Stimulated activated CD4-positive, alpha-beta T cell treated with anti-CD3 and anti-CD28 coated beads, Interleukin-15, amount 100 ng/mL, for 1 hour (primary cell): ENCODE measurements around the gene ADK.

Experiments
- DNase-seq, 2 donors: peaks; one replicate each; pipeline ENCODE4 v3.0.0-alpha.2; 2020; ENCODE audit warnings: low read depth in 1 of 2, low spot score in 1 of 2

ADK gene

GRCh38 chr10:74589226-74589673 is 438.2 kb downstream of the ADK start:
- DNase-seq: peak; percentile 54 to 60

- DNase-seq: no peak
Measured at GRCh38 chr10:74589851-74590250, 438.8 kb downstream of the ADK start.

- no peak for DNase-seq
Measured at GRCh38 chr10:74593470-74593869, 442.4 kb downstream of the ADK start.

DNA sequence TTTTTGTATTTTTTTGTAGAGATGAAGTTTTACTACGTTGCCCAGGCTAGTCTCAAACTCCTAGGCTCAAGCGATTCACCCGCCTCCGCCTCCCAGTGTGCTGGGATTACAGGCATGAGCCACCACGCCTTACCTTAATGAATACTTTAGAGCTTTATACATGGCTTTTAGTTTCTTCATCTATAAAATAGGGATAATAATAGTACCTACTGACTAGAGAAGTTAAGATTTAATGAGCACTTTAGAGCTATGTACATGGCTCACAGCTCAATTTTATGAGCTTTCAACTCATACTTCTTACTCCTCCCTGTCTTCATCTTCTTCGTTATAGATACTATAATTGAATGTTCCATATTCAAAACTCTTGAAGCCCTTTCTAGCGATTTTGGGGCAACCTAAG is 445.7 kb downstream of the ADK start:
- DNase-seq: no peak

- no peak for DNase-seq
Measured at GRCh38 chr10:74598891-74599566, 448.0 kb downstream of the ADK start.

GRCh38 chr10:74599672-74600071 is 448.7 kb downstream of the ADK start:
- DNase-seq: no peak

- DNase-seq: no peak
Measured at GRCh38 chr10:74600170-74600569, 449.1 kb downstream of the ADK start.

- no peak for DNase-seq
Measured at GRCh38 chr10:74602576-74602975, 451.6 kb downstream of the ADK start.

GRCh38 chr10:74610299-74610698 is 459.3 kb downstream of the ADK start:
- no peak for DNase-seq

- DNase-seq: no peak
Measured at GRCh38 chr10:74612195-74612594, 461.2 kb downstream of the ADK start.

DNA sequence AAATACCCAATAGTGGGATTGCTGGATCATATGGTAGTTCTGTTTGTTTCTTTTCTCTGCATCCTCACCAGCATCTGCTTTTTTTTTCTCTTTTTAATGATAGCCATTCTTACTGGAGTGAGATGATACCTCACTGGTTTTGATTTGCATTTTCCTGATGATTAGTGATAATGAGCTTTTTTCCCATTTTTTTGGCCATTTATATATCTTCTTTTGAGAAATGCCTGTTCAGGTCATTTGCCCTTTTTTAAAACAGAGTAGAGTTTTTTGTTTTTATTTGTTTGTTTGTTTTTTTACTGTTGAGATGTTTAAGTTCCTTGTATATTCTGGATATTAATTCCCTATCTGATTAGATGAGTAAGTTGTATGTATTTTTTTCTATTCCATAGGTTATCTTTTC is 469.6 kb downstream of the ADK start:
- DNase-seq: no peak

DNA sequence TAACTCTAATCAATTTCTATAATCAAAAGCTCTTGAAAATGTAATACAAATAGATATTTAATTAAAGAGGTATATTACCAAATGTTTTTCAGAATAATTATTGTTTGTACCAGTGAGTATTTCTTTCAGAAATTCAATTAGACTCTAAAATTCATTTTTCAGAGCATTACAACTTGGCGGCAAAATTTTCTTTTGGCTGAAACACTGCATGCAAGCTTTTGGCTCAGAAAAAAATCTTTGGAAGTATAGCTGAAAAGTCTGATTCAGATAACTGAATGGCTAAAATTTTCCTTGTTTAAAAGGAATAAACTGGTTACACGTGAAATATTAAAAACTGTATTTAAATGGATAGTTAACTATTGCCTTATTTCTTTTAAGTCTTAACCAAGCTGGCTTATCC is 472.8 kb downstream of the ADK start:
- no peak for DNase-seq

- DNase-seq: no peak
Measured at GRCh38 chr10:74624501-74624900, 473.5 kb downstream of the ADK start.

- DNase-seq: no peak
Measured at GRCh38 chr10:74628136-74628535, 477.1 kb downstream of the ADK start.

GRCh38 chr10:74634995-74635536 is 484.0 kb downstream of the ADK start:
- DNase-seq: no peak

- DNase-seq: no peak
Measured at GRCh38 chr10:74635655-74636054, 484.6 kb downstream of the ADK start.

DNA sequence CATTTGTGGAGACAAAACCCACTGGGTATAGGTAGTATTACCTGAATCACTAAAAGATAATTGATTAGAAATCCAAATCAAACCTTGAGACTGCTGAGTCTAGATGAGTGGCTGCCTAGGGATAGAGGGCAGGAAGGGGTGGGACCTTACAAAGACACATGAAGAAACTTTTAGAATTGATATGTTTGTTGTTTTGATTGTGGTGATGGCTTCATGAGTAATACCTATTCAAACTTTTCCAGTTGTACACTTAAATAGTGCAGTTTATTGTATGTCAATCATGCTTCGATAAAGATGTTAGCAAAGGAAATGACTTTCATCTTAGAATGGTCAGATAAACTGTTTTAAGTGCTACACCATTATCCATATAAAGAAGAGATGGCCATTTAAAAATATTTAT is 486.7 kb downstream of the ADK start:
- DNase-seq: no peak

DNA sequence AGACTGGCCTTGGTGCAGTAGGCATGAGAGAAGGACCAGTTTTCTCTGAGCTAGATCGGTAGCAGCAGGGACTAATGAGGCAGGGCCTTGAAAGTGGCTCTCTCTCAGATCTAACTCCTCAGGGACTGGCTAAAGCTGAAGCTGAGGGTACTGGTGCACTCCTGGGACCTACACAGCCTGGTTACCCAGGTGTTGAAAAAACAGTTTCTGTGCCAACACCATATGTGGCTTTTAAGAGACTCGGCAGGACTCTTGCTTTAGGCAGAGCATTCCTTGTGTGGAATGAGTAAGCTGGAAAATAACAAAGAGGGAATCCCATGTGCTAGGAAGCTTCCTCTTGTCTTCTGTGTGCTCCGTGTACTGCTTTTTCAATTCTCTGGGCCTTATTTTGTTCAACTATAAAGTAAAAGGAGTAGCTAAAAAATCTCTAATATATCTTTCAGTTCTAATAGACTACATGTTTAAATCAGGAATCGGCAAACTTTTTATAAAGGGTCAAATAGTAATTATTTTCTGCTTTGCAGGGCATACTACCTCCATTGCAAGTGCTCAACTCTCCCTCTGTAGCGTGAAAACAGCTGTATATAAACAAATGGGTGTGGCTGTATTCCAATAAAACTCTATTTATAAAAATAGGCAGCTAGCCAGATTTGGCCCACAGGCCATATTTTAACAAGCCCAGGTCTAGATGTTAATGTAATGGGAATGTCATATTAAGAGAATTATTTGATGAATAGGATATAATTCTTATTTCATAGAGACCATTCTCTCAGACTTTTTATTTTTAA is 489.3 kb downstream of the ADK start:
- DNase-seq: no peak

- no peak for DNase-seq
Measured at GRCh38 chr10:74641659-74642058, 490.6 kb downstream of the ADK start.

DNA sequence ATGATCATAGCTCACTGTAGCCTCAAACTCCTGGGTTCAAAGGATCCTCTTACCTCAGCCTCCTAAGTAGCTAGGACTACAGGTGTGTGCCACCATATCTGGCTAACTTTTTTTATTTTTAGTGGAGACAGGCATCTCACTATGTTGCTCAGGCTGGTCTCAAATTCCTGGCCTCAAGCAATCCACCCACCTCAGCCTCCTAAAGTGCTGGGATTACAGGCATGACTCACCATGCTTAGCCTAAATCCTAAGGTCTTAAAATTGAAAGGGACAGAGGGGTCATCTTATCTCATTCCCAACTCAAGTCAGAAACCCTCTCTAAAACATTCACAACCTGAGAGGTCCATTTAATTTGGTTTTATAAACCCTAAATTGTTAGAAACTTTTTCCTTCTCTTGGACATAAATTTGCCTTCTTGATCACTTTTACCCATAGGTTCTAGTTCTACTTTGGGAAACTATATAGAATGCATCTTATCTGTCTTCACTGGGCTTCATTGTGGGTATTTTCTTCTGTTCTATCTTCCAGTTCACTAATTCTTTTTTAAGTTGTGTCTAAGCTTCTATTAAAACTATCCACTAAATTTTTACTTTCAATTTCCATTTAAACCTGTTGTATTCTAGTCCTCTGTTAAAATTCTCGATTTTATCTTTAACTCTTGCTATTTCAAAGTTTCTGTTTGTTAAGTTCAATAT is 492.0 kb downstream of the ADK start:
- no peak for DNase-seq

DNA sequence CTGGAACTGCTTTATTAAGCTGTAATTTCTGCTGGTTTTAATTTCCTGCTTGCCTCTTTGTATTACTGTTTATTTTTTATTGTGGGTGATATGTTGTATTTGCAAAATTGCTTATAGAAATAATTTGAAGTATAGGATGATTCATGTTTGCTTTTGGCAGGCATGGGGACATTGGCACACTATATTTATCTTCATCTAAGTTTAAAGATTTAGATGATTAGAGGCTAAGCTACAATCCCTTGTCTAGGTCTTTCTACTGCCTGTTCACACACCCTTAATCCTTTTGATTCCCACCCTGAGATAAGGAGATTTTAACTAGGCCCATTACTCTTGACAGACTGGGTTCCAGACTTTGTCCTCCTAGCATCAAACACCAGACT is 492.6 kb downstream of the ADK start:
- DNase-seq: no peak

DNA sequence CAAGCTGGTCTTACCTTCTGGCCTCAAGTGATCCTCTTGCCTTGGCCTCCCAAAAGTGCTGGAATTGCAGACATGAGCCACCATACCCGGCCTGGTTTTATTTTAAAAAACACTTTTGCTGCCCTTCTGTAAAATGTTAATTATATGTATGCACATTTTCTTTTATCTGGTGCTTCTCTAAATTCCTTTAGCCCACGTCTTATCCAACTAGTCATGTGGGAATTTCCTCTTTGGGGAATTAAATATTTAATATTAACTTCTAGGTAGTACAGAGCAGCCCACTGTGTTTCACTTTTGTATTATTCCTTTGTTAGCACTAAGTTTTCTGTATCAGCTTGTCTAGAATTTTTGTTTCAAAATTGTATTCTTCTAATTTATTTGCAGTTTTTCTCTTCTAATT is 493.7 kb downstream of the ADK start:
- DNase-seq: no peak
